RKO (cell line): Measurements from ENCODE around the gene EPHA2.
"Not testable (repeated sequence)": the region's sequence is repeated elsewhere in the genome, so short reads cannot be mapped to it uniquely, and the experiment has no call there.

Source experiments
- DNase-seq: peaks from one replicate; pipeline ENCODE4 v3.0.0-alpha.2; 2016; ENCODE audit warnings: low spot score

The EPHA2 gene

DNA sequence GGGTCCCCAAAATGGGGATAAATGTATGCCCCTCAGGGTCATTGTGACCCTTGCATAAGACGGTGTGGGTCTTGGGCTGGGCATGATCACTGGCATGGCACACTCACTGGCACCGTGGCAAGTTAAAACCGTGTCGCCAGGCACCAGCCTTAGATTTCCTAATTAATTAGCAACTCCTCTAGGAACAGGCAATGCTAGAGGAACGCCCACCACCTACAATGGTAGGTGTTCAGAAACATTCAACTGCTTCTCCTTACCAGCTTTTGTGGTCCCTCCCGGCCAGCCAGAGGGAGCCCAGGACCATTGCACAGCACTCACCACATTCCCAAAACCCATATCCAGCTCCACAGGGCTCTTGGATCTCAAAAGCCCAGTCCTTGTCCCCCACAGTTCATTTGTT, 36.4 kb downstream of the EPHA2 start:
- DNase-seq: no peak

DNA sequence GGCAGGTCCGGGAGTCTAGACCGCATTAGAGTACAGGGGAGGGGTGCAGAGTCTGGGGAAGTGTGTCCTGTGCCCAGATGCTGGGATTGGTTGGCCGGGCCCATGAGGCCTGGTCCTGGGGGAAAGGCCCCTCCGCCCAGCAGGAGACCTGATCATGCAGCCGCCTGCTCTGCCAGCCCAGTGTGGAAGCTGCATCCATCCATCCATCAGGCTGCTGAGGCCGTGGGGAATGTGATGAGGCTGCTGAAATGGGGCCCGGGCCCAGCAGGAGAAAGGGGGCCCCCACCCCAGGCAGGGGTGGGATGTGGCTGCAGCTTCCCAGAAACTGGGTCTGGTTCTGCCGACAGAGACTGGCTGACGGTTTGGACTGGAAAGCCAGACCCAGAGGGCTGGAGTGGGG, 37.2 kb downstream of the EPHA2 start:
- no peak for DNase-seq

DNA sequence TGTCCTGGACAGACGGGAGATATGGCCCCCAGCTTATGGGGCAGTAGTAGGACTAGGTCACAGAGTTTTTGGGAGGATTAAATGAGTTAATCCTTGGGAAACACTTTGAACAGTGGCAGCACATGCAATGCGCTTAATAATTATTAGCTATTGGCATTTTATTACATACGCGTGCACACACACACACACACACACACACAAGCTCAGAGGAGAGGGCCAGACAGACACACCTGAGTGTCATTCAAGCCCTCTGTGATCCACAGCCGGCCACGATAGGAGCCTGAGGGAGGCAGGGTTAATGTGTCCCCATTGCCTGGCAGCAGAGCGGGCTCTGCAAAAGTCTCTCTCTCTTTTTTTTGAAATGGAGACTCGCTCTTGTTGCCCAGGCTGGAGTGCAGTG, 37.9 kb downstream of the EPHA2 start:
- no peak for DNase-seq

DNA sequence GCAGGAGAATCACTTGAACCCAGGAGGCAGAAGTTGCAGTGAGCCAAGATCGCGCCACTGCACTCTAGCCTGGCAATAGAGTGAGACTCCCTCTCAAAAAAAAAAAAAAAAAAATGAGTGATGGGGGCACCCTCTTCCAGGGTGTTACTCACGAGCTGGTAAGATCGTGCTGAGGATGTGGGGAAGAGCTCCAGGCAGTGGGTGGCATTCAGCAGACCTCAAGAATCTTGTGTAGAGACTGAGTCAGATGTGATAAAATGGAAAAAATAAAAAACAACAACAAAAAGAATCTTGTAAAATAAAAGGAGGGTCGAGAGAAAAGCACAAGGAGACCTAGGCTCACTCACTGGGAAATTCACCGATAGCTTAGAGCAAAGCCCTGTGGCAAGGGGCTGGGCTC, 38.5 kb downstream of the EPHA2 start:
- no peak for DNase-seq

DNA sequence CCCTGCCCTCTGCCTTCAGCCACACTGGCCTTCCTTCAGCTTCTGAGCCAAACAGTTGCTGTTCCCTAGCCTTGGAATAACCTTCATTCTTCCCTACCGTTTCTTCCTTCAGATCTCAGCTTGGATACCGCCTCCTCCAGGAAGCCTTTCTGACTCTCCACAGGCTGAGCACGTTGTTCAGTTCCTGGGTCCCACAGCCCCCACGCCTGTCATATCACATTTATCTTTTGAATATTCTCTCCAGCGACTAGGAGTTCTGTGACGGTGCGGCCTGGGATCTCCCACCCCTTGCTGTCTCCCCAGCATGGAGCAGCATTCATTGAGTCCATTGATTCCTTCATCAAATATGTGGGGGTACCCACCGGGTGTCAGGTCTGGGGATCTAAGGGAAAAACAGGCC, 39.2 kb downstream of the EPHA2 start:
- no peak for DNase-seq

DNA sequence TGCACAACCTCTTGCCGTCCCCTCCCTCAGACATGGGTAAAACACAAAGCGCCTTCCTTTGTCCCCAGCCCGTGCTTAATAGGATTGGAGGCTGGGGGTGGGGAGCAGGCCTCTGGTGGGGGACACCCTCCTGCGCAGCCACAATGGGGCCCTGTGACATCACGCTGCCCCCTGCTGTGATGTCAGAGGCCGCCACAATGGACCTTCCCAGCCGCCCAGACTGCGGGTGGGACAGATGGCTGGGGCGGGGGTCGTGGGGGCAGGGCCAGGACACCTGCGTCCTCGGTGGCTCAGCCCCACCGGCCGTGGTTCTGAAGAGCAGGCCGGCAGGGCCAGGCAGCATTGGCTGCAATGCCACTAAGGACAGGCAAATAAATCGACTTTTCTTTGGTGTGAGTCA, 39.9 kb downstream of the EPHA2 start:
- DNase-seq: no peak

DNA sequence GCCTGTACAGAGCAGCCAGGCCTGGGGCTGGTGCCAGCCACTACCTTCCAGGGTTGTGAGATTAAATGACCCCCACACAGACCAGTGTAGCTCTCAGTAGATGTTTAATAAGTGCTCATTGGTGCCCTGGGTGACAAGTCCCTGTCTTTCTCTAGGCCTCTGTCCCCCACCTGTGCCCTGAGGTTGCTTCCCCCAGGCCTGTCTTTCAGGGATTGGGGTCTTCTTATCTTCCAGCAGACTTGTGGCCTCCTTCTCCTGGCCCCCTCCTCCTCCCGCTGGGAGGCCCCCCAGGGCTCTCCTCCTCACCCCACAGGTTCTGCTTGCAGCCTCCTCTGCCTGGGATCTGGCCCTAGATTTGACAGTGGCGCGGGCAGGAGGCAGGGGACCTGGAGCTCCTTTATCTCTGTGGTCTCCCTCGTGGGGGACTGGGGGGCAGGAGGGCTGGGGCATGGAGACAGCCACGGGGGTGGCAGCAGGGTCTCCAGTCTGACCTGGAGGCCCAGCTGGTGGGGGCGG, 40.3 kb downstream of the EPHA2 start:
- DNase-seq: no peak

DNA sequence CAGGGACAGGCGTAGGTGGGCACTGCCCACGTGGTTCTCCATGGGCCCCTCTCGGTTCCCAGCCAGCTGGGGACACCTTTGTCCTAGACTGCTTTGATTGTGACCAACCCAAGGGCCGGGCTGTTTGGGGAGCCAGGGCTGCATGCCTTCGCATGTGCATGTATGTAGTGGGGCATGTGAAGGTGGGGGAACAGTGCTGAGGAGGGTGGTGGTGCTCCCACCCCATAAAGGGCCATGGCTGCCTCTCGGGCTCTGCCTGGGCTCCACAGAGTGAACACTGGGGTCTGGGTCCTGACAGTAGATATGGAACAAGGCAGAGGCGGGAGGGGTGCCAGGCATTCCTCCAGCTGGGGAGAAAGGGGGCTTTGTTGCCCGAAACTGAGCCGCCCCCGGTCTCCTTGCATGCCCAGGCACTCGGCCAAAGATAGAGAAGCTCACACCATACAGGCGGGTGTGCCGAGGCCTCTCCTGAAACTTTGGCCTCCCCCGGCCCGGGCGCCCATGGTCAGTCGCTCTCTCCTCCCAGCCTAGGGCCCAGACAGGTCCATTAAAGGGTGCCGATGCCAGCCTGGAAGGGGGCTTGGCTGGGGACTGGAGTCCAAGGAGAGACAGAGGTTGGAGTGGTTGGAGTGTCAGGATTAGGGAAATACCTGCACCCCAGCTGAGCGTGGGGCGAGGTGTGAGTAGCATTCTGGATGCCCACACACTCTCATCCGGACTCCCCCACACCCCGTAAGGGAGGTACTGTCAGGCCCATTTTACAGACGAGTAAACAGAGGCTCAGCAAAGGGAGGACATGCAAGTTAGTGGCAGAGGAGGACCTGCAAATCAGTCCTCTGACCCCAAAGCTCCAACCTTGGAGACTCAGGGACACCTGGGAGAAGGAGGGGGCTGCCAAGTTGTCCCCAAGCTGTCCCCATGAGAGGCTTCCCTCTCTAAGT, 41.1 kb downstream of the EPHA2 start:
- no peak for DNase-seq

DNA sequence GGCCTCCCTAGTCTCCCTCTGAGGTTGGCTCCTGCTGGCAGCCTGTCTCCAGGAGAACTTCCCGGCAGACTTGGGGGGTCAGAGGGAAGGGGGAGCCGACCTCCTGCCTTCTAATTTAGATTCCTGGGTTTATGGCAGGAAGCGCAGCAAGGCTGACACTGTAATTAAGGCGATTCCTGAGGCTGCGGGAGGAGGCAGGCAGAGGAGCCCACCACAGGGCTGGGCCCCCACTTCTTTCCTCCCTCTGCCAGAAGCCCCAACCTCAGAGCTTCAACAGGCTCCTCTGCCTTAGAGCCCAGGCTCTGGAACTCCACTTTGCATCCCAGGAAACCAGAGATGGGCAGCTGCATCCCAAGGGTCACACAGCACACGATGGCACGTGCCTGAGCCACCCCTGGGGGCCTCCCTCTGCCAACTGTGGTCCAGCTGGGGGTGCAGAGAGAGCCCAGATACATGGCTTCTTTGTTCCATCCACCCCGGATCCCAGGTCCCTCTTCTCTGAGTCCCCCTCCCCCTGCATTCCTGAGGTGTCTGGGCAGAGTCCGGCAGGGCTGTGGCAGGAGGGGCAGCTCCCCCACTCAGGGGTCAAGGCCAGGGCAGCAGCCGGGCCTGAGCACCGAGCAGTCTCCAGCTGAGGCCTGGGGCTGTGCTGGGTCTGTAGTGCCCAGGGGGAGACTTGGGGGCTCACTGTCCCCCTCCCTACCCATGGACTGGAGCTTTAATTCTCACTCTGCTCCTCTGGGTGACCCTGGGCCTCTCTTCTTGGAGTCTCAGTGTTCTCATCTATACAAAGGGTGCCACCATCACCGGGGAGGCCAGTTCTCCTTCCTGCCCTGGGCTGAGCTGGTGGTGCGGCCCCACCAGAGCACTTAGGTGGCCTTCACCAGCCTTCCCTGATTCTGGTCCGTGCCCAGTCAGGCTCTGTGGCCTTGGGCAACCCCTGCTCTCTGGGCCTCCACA, 43.0 kb downstream of the EPHA2 start:
- DNase-seq: no peak

DNA sequence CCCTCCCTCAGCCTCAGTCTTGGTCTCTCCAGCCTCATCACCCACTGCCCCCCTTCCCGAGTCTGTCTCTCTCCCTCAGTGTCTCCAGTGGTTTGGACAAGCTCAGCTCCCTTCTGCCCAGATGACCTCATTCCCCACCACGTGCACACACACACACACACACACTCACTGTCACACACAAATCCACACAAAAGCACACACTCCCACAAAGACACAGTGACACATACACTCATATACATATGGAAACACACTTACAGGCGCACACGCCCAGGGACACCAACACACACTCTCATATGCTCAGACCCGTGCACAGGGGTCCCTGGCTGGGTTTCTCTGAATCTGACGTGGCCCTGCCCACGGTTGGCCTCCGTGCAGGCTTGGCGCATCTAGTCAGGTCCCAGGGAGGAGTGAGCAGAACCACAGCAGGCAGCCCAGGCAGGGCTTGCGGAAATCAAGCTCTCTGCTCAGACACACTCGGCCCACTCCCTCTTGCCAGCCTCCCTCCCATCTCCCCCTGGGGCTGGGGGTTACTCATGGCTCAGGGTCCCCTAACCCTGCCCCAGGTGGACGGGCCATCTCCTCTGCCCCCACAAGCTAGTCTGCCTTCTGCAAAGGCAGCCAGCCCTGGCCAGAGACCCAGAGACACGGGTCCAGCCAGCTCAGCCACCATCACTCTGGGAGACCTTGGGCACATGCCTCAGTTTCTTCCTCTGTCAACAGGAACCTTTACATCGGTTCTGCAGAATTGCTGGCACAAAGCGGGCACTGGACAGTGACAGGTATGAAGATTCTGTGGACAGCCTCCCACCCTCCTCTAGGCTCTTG, 43.9 kb downstream of the EPHA2 start:
- no peak for DNase-seq

DNA sequence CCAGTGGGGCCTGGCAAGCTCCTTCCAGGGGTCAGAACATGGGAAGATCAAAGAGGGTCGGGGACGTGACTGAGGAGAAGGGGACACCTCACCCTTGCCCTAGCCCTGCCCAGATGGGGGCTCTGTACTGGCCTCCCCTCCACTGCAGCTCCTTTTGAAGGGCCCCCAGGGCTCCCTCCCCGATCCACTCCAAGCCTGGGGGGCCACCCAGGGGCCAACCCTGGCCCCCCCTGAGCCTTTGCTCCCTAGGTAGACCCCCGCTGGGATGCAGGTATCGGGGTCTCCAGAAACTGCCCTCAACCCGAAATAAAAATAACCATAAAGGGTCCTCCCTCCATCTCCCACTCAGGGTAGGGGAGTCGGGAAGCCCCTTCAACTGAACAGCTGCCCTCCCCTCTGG, 45.0 kb downstream of the EPHA2 start:
- DNase-seq: no peak

DNA sequence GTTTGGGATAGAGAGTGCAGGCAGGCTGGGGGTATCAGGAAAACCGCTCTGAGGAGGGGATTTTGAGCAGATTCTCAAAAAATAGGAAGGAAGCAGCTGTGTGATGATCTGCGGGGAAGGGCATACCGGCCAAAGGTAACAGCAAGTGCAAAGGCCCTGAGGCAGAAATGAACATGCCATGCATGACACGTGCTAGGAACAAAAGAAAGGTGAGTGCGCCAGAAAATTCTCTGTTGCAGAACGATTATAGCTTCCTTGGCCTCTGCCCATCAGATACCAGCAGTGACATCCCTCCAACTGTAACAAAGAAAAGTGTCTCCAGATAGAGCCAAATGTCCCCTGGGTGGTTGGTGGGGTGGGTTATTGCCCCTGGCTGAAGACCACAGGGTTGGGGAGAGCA, 45.4 kb downstream of the EPHA2 start:
- no peak for DNase-seq

DNA sequence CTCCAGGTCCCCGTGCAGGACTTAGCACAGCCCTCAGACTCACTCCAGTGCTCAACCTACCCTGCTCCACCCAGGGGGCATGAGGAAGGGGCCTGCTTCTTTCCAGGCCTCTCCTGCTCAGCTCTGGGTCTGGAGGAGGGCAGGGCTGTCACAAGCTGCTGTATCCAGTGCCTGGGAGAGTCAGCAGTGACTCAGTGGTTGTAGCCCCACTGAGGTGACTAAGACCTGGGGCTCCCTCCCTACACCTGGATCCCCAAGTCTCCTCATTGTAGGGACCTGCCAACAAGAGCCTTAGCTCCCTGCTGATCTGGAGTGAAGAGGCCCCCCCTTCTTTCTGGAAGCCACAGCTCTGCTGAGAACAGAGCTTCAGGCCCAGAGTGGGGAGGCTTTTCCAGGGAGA, 46.3 kb downstream of the EPHA2 start:
- DNase-seq: peak; percentile 38

DNA sequence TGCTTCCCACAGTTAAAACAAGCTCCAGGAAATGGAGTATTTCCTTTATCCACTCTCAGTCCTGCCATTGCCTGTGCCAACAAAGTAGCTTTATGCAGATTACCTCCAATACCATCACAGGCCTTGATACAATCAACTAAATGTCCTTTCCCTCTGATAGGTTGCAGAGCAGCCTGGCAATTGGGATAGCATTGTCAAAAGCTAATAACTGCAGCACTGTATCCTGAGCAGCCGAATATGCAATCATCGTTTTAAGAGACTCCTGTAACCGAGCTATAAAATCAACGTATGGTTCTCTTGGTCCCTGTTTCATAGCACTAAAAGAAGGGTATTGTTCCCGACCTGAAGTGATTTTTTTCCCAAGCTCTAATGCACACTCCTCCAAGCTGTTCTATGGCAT, 48.8 kb downstream of the EPHA2 start:
- DNase-seq: not testable (repeated sequence)

DNA sequence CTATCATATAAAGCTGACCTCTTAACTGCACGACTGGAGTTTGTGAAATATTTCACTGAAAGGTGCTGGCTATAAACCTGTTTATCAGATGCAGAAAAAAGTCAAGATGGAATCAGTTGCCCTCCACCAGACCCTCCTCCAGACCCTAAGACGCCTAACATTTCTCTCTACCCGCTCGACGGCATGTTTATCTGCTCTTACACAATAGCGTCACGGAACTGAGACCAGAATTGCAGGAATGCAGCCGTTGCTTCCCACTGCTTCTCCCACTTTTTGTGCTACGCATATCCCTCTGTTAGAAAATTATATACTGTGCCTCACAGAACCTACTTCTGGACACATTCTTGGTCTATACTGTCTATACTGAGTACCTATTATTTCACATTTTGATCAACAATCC, 54.2 kb downstream of the EPHA2 start:
- DNase-seq: no peak

DNA sequence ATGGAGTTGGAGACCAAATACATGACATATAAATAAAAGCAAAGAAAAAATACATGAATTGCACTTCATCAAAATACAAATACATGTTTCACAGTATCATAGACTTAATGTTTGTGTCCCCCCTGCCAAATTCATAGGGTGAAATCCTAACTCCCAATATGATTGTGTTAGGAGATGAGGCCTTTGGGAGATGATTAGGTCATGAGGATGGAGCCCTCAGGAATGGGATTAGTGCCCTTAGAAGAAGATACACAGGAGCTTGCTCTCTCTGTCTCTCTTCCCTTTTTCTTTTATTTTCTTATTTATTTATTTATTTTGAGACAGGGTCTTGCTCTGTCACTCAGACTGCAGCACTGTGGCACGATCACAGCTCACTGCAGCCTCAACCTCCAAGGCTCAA, 56.5 kb downstream of the EPHA2 start:
- DNase-seq: no peak

DNA sequence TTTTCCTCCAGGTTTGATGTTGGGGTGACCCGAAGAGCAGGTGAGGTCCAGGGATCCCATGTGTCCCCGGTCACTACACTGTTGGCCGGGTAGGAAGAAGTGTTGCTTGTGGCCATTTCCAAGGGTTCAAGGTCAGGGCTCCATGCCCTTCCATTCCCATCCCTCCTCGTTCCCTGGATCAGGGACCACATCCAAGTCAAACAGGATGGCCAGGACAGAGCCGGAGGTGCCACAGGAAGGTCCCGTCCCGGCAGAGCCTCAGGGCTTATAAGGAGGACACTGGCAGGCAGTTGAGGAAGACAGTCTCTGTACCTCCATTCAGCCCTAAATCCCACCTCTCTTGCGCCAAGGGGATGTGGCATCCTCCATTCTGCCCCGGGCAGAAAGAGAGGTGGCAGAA, 60.4 kb downstream of the EPHA2 start:
- DNase-seq: no peak

DNA sequence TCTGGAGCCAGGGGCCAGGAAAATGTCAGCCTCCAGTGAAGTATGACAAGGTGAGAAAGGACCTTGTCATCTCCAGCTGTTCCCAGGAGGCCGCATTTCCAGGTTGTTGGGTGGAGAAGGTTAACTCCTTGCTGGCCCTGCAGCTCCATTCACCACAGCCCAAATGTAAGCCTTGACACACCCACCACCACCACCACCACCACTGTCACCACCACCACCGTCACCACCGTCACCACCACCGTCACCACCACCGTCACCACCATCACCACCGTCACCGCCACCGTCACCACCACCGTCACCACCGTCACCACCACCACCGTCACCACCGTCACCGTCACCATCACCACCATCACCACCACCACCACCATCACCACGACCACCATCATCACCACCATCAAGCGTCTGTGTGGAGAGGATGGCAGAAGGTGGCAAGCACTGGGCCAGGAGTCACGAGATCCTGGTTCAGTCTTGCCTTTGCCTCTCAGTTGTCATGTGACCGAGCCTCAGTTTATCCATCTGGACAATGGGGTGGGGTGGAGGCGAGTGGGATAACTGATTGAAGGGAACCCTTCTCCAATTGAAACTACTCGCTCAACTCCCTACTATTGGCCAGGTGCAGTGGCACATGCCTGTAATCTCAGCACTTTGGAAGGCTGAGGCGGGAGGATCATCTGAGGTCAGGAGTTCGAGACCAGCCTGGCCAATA, 61.3 kb downstream of the EPHA2 start:
- DNase-seq: no peak

DNA sequence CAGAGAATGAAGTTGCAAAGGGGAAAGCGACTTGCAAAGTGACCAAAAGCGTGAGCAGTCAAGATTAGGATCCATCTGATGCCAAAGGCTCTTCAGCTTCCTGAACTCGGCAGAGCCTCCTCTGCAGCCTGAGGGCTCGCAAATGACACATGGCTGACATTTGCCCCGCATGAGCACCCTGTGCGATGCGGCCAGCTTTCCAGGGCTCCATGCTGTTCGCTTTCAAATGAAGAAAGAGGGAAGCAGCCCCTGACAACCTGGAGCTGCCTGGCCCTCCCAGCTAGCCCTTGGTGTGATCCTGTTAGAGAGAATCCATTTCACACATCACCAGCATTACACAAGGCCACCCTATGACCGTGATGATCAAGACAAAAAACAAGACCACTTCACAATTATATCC, 62.3 kb downstream of the EPHA2 start:
- no peak for DNase-seq

DNA sequence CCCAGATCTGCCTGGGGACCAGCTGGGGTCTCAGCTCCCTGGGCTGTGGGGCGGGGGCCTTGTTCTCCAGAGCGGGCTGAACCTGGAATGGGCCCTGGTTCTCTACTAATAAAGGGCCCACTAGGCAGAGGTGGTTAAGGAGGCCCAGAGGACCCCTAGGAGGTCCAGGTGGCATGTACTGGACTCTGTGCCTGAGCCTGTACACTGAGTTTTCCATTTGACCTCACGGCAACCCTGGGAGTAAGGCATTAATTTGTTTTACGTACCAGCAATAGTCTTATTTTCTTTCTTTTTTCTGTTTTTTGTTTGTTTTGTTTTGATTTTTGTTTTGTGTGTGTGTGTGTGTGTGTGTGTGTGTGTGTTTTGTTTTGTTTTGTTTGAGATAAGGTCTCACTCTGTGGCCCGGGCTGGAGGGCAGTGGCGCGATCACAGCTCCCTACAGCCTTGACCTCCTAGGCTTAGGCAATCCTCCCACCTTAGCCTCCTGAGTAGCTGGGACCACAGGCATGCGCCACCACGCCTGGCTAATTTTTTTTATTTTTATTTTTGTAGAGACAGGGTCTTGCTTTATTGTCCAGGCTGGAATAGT, 62.9 kb downstream of the EPHA2 start:
- no peak for DNase-seq
